HepG2 (cell line): Measurements from ENCODE around the gene ITPK1. TPM values are rescaled to one million over a fixed set of nuclear protein-coding genes. Genes with fewer than 3 reads are reported as not detected.

Experiments used
- ATAC-seq: fragments of 200-7000 bp; cut with Tn5 transposase; 3 replicates; pipeline ENCODE4 v1.9.1; 2020; ENCODE audit warnings: mild to moderate bottlenecking, moderate library complexity
- BruUV-seq: library from RNA; stranded (reverse); fragments of 400-500 nt; replicated peaks from 2 replicates; lab custom pipeline; 2021; lab: Mats Ljungman, UMichigan
- CTCF ChIA-PET: fragments of 300-600 bp; formaldehyde crosslinking; extraction: SDS; loops from one replicate; lab custom pipeline; 2021; ENCODE audit warnings: low total read pairs, inconsistent platforms, low intra/inter-chr PET ratio; lab: Yijun Ruan, JAX
- POLR2A ChIA-PET: fragments of 350-600 bp; sonication (Branson Sonifier 250); formaldehyde crosslinking; loops from one replicate; lab custom pipeline; 2020; ENCODE audit warnings: antibody characterized with exemption, inconsistent platforms; lab: Yijun Ruan, JAX
- DNase-seq: peaks from one replicate; pipeline ENCODE4 v3.0.0-alpha.2; 2015; ENCODE audit warnings: low spot score
- FAIRE-seq: peaks from 3 replicates; lab custom pipeline; 2011; peaks lifted over from hg19 to GRCh38; lab: Jason Lieb, UNC
- H2AFZ ChIP-seq: one replicate; pipeline ENCODE4 v1.6.1; 2011; ENCODE audit warnings: low read length, inconsistent platforms
- H3K27ac ChIP-seq: fragments of 300-600 bp; 3 replicates; pipeline ENCODE4 v1.8.0; 2011; ENCODE audit warnings: mixed run types, mild to moderate bottlenecking, mixed read lengths, low read length, inconsistent platforms; ENCODE audit not compliant: insufficient read depth; ENCODE audit errors: extremely low read length
- H3K27me3 ChIP-seq, 2 experiments: fragments of 200-600 bp in 1 of 2; 2 replicates in 1 of 2; 3 replicates in 1 of 2; pipeline versions ENCODE4 v1.6.0 to v1.8.0; 2011; ENCODE audit warnings: low read length in 2 of 2, mild to moderate bottlenecking in 2 of 2, moderate library complexity in 2 of 2, inconsistent platforms in 1 of 2; ENCODE audit not compliant: insufficient read depth in 2 of 2, control insufficient read depth in 1 of 2
- H3K36me3 ChIP-seq, 2 experiments: fragments of 200-600 bp in 1 of 2; replicated peaks in 1 of 2; 2 replicates in 1 of 2; 3 replicates in 1 of 2; pipeline versions ENCODE4 v1.5.1 to v1.8.0; 2011; ENCODE audit warnings: low read length in 2 of 2, inconsistent platforms in 1 of 2; ENCODE audit not compliant: insufficient read depth in 2 of 2, control insufficient read depth in 1 of 2
- H3K4me1 ChIP-seq: 2 replicates; pipeline ENCODE4 v1.5.1; 2012; ENCODE audit warnings: low read length, inconsistent platforms; ENCODE audit not compliant: insufficient read depth
- H3K4me2 ChIP-seq: 2 replicates; pipeline ENCODE4 v1.6.0; 2011; ENCODE audit warnings: low read depth, low read length, inconsistent platforms
- H3K4me3 ChIP-seq, 3 experiments: fragments of 200-600 bp in 1 of 3; sonication (generic), shearing (Covaris generic) in 1 of 3; replicated peaks in 1 of 3; 2 replicates each; pipeline ENCODE4 v1.5.1; 2011 to 2016; ENCODE audit warnings: low read length in 3 of 3, inconsistent platforms in 2 of 3, low read depth in 2 of 3, mild to moderate bottlenecking in 2 of 3, control low read depth in 1 of 3, mixed read lengths in 1 of 3; ENCODE audit not compliant: insufficient read depth in 1 of 3
- H3K79me2 ChIP-seq: one replicate; pipeline ENCODE4 v1.6.1; 2011; ENCODE audit warnings: low read length, inconsistent platforms; ENCODE audit not compliant: insufficient read depth
- H3K9ac ChIP-seq: 2 replicates; pipeline ENCODE4 v1.6.0; 2011; ENCODE audit warnings: mild to moderate bottlenecking, low read depth, low read length, inconsistent platforms; ENCODE audit not compliant: insufficient read depth
- H3K9me3 ChIP-seq: 2 replicates; pipeline ENCODE4 v1.5.1; 2012; ENCODE audit warnings: mild to moderate bottlenecking, low read length
- H4K20me1 ChIP-seq: 2 replicates; pipeline ENCODE4 v1.6.0; 2011; ENCODE audit warnings: inconsistent platforms, mild to moderate bottlenecking, low read length, moderate library complexity; ENCODE audit not compliant: insufficient read depth
- AGO1 ChIP-seq: fragments of 200-400 bp; formaldehyde crosslinking; IDR thresholded peaks from 2 replicates; pipeline ENCODE4 v1.6.1; 2017; ENCODE audit warnings: mild to moderate bottlenecking, low read depth, low read length, moderate library complexity; ENCODE audit not compliant: poor library complexity, severe bottlenecking
- CCAR2 ChIP-seq: fragments of 200-400 bp; formaldehyde crosslinking; optimal IDR thresholded peaks from 2 replicates; pipeline ENCODE3; 2018; ENCODE audit warnings: low read depth, mild to moderate bottlenecking, low read length, moderate library complexity
- EZH2 ChIP-seq: conservative IDR thresholded peaks from 2 replicates; pipeline ENCODE4 v1.6.1; 2012; ENCODE audit warnings: mild to moderate bottlenecking, low read depth, low read length, moderate library complexity
- HMG20B ChIP-seq: conservative IDR thresholded peaks from 2 replicates; pipeline ENCODE4 v1.6.1; 2016; ENCODE audit warnings: missing genetic modification reagents, missing compliant biosample characterization
- HNRNPUL1 ChIP-seq: fragments of 200-400 bp; formaldehyde crosslinking; IDR thresholded peaks from 2 replicates; pipeline ENCODE4 v1.6.1; 2017; ENCODE audit warnings: low read depth, mild to moderate bottlenecking, low read length, moderate library complexity
- MIER2 ChIP-seq: IDR thresholded peaks from 2 replicates; pipeline ENCODE4 v1.6.1; 2016; ENCODE audit warnings: missing biosample characterization, missing genetic modification reagents
- ZFP1 ChIP-seq: IDR thresholded peaks from 2 replicates; pipeline ENCODE4 v1.6.1; 2016
- ZNF382 ChIP-seq: sonication (generic); formaldehyde crosslinking; IDR thresholded peaks from 2 replicates; pipeline ENCODE4 v1.5.0; 2020; ENCODE audit warnings: missing genetic modification reagents, mild to moderate bottlenecking, borderline replicate concordance
- ZNF564 ChIP-seq: sonication (generic); formaldehyde crosslinking; IDR thresholded peaks from 2 replicates; pipeline ENCODE4 v1.8.1; 2023; ENCODE audit warnings: mild to moderate bottlenecking, missing genetic modification reagents
- ZSCAN29 ChIP-seq: sonication (generic); formaldehyde crosslinking; conservative IDR thresholded peaks from 2 replicates; pipeline ENCODE4 v1.4.0; 2020; ENCODE audit warnings: mild to moderate bottlenecking, missing genetic modification reagents
- WGBS: methylation state at CpG from one replicate; pipeline ENCODE4 v1.1.6; 2017; ENCODE audit warnings: low lambda C conversion rate; 5-methylcytosine and 5-hydroxymethylcytosine counted together
- in situ Hi-C: cut with HindIII; loops from 2 replicates; pipeline ENCODE4 v1.10.0; 2017; ENCODE audit warnings: low pct_unique_long_range_greater_than_20kb; ENCODE audit not compliant: extremely low pct_ligation_motif_present
- intact Hi-C: fragments of 100-400 bp; cut with micrococcal nuclease; formaldehyde crosslinking; loops from one replicate; pipeline ENCODE4 v1.10.0; 2022; ENCODE audit not compliant: unreplicated experiment
- polyA plus RNA-seq, 8 experiments: library from polyadenylated mRNA; depleted of rRNA in 3 of 8; stranded (reverse) in 7 of 8; unstranded in 1 of 8; fragments of >200 nt; fragmentation: Illumina TruSeq in 4 of 8; extraction: Trizol in 4 of 8; gene quantifications; 2 replicates each; pipeline versions ENCODE4 v1.2.1 to v1.2.3, GENCODE V29; 2011 to 2016; ENCODE audit warnings: low read depth in 4 of 8, missing spikeins in 1 of 8, mixed read lengths in 1 of 8; ENCODE audit not compliant: insufficient read depth in 1 of 8
- total RNA-seq, 5 experiments: library from RNA; depleted of rRNA; stranded (reverse); fragments of >200 nt; fragmentation: Illumina TruSeq; extraction: Trizol; gene quantifications; 2 replicates each; pipeline ENCODE4 v1.2.3, GENCODE V29; 2016; ENCODE audit warnings: low read depth in 1 of 5
- TF ChIP-seq, protein P1 (sequence below): sonication (generic); formaldehyde crosslinking; conservative IDR thresholded peaks from 2 replicates; pipeline ENCODE4 v1.8.0; 2022; ENCODE audit warnings: low read depth, missing genetic modification reagents
- TF ChIP-seq, protein P2 (sequence below): sonication (generic); formaldehyde crosslinking; IDR thresholded peaks from 2 replicates; pipeline ENCODE4 v1.4.0; 2020; ENCODE audit warnings: mild to moderate bottlenecking, missing genetic modification reagents
- TF ChIP-seq, protein P3 (sequence below): sonication (generic); formaldehyde crosslinking; IDR thresholded peaks from 2 replicates; pipeline ENCODE4 v1.8.0; 2022; ENCODE audit warnings: missing genetic modification reagents, mild to moderate bottlenecking, moderate library complexity, borderline replicate concordance
- TF ChIP-seq, protein P4 (sequence below): sonication (generic); formaldehyde crosslinking; IDR thresholded peaks from 2 replicates; pipeline ENCODE4 v1.4.0; 2020; ENCODE audit warnings: mild to moderate bottlenecking, missing genetic modification reagents
- TF ChIP-seq, protein P5 (sequence below): sonication (generic); formaldehyde crosslinking; IDR thresholded peaks from 2 replicates; pipeline ENCODE4 v1.4.0; 2020; ENCODE audit warnings: missing genetic modification reagents, borderline replicate concordance

ITPK1 gene
- total and polyA plus RNA-seq, 2 of the 13 experiments (the other 11 are each of a cell fraction or from before 2014, with no cell fraction given): 20.5 to 47.5 TPM

DNA sequence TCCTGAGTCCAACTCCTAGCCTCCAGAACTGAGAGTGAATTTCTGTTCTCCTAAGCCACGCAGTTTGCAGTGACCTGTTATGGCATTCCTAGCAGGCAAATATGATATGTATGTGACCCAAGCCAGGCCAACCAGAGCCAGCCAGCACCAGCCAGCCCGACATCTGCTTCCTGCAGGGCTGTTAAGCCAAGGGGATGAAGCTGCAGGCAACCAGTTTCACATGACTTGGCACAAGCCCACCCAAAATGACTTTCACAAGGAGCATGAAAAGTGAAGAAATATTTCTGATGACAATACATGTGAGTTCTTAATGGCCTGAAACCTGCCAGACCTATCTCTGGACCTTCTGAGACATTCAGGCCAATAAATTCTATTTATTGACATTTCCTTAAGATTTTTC, 68.1 kb downstream of the ITPK1 start:
- H3K36me3 ChIP-seq: no peaks in the 10 kb centered on the region
- no peak overlapping the region for H3K27ac ChIP-seq
- in situ Hi-C loops: no loop called here
- H3K9ac ChIP-seq: no peak overlapping the region
- intact Hi-C loops: no loop called here
- H3K4me3 ChIP-seq: no peak overlapping the region
- BruUV-seq: no TSS peak
- no peak overlapping the region for H2AFZ ChIP-seq
- no peaks in the 10 kb centered on the region for H4K20me1 ChIP-seq
- WGBS: 100% methylated on average over 1 of the region's 2 CpGs
- no peaks in the 10 kb centered on the region for H3K9me3 ChIP-seq
- ATAC-seq: no peak
- no peaks in the 10 kb centered on the region for H3K27me3 ChIP-seq
- DNase-seq: no peak
- peaks cover 72% of the 10 kb centered on the region for H3K4me1 ChIP-seq
- H3K4me2 ChIP-seq: no peak overlapping the region
- FAIRE-seq: no peak
- CTCF ChIA-PET: no interaction called here
- POLR2A ChIA-PET: no interaction called here
- H3K79me2 ChIP-seq: no peaks in the 10 kb centered on the region
- TF ChIP-seq, protein P1, sequence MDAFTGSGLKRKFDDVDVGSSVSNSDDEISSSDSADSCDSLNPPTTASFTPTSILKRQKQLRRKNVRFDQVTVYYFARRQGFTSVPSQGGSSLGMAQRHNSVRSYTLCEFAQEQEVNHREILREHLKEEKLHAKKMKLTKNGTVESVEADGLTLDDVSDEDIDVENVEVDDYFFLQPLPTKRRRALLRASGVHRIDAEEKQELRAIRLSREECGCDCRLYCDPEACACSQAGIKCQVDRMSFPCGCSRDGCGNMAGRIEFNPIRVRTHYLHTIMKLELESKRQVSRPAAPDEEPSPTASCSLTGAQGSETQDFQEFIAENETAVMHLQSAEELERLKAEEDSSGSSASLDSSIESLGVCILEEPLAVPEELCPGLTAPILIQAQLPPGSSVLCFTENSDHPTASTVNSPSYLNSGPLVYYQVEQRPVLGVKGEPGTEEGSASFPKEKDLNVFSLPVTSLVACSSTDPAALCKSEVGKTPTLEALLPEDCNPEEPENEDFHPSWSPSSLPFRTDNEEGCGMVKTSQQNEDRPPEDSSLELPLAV (CRISPR knock-in tag): no peak
- TF ChIP-seq ZSCAN29 (CRISPR knock-in tag) (no peak), EZH2 (no peak), AGO1 (no peak), MIER2 (CRISPR knock-in tag) (no peak), ZNF382 (CRISPR knock-in tag) (no peak), HMG20B (CRISPR knock-in tag) (no peak), HNRNPUL1 (no peak), CCAR2 (no peak), ZFP1 (CRISPR knock-in tag) (no peak), ZNF564 (CRISPR knock-in tag) (no peak)
- TF ChIP-seq, protein P2, sequence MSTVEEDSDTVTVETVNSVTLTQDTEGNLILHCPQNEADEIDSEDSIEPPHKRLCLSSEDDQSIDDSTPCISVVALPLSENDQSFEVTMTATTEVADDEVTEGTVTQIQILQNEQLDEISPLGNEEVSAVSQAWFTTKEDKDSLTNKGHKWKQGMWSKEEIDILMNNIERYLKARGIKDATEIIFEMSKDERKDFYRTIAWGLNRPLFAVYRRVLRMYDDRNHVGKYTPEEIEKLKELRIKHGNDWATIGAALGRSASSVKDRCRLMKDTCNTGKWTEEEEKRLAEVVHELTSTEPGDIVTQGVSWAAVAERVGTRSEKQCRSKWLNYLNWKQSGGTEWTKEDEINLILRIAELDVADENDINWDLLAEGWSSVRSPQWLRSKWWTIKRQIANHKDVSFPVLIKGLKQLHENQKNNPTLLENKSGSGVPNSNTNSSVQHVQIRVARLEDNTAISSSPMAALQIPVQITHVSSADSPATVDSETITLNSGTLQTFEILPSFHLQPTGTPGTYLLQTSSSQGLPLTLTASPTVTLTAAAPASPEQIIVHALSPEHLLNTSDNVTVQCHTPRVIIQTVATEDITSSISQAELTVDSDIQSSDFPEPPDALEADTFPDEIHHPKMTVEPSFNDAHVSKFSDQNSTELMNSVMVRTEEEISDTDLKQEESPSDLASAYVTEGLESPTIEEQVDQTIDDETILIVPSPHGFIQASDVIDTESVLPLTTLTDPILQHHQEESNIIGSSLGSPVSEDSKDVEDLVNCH (CRISPR knock-in tag): no peak
- TF ChIP-seq, protein P3, sequence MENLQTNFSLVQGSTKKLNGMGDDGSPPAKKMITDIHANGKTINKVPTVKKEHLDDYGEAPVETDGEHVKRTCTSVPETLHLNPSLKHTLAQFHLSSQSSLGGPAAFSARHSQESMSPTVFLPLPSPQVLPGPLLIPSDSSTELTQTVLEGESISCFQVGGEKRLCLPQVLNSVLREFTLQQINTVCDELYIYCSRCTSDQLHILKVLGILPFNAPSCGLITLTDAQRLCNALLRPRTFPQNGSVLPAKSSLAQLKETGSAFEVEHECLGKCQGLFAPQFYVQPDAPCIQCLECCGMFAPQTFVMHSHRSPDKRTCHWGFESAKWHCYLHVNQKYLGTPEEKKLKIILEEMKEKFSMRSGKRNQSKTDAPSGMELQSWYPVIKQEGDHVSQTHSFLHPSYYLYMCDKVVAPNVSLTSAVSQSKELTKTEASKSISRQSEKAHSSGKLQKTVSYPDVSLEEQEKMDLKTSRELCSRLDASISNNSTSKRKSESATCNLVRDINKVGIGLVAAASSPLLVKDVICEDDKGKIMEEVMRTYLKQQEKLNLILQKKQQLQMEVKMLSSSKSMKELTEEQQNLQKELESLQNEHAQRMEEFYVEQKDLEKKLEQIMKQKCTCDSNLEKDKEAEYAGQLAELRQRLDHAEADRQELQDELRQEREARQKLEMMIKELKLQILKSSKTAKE (CRISPR knock-in tag): no peak
- TF ChIP-seq, protein P4, sequence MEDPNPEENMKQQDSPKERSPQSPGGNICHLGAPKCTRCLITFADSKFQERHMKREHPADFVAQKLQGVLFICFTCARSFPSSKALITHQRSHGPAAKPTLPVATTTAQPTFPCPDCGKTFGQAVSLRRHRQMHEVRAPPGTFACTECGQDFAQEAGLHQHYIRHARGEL: no peak
- TF ChIP-seq, protein P5, sequence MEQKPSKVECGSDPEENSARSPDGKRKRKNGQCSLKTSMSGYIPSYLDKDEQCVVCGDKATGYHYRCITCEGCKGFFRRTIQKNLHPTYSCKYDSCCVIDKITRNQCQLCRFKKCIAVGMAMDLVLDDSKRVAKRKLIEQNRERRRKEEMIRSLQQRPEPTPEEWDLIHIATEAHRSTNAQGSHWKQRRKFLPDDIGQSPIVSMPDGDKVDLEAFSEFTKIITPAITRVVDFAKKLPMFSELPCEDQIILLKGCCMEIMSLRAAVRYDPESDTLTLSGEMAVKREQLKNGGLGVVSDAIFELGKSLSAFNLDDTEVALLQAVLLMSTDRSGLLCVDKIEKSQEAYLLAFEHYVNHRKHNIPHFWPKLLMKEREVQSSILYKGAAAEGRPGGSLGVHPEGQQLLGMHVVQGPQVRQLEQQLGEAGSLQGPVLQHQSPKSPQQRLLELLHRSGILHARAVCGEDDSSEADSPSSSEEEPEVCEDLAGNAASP (CRISPR knock-in tag): no peak
